NOMO-1 (cell line): ENCODE results near the gene CYP4F22.
A peak's percentile ranks its signal among the peaks of the same experiment; 100 is the strongest.
"Not testable (repeated sequence)": the region's sequence is repeated elsewhere in the genome, so short reads cannot be mapped to it uniquely, and the experiment has no call there.

ENCODE experiments used
- DNase-seq, 2 experiments: peaks; one replicate each; lab custom pipeline; 2025; ENCODE audit not compliant: unreplicated experiment in 2 of 2; lab: John Stamatoyannopoulos, UW

CYP4F22 gene

DNA sequence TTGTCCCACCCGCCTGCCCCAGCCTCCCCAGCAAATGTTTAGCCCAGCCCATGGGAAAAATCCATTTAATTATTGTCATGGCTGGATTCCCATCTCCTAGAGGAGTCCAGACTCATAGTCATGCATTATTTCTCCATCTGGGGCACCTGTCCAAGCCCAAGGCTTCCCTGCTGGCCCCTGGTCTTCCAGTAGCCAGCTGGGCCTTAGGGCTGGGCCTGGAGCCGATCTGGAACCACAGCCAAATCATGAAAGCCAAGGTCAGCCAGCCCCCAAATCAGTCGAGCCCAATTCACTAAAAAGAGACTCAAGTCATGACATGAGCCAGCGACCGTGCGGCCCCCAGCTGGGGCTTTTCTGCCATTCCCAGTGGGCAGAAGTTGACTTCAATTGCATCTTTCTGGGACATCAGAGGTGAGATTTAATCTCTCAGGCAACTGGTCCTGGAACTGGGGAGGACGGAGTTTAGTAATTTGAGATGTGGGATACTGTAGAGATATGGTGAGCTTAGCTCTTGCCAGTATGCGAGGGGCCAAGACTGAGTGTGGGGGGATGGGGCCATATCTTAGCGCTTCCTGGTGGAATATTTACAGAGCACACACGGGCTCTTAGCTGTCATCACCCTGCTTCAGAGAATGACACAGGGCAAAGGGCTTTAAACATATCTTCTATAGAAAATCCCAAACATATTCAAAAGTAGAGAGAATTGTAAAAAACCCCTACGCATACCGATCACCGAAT is 19.7 kb upstream of the CYP4F22 start:
- no peak for DNase-seq

DNA sequence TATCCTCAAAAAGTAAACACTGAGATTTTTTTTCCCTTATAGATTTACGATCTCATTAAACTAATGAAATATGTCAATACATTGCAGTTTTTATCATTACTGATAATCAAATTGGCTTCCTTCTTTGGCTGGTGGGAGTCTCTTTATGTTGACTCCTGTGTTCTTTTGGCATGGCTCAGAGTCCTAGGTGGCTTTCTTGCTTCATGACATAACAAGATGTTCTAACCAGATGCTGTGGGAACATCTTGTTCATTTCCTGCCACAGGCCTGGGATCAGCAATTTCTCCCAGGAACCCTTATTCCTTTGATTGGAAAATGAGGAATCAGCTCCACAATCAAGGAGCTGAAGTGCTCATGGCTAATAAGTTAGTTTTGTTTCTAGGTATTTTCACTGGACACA is 13.2 kb upstream of the CYP4F22 start:
- no peak for DNase-seq

DNA sequence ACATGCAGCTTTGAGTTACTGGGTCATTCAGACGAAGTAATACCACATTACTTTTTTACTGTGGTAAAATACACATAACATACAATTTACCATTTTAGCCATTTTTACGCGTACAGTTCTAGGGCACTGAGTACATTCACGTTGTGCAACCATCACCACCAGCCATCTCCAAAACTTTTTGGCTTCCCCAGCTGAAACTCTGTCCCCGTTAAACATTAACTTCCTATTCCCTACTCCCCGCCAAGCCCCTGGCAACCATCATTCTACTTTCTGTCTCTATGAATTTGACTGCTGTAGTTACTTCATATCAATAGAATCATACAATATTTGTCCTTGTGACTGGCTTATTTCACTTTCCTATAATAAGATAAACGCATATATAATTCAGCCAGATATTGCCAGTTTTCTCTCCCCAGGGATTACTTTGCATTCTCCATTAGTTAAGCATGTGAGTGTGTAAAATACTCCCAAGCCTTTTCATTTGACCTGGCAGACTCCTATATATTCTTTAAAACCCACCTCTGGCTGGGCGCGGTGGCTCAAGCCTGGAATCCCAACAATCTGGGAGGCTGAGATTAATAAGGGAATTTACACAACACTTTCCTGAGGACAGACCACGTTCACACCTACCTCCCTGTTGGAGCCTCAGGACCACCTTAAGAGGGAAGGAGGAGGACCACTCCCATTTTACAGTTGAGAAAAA is 10.0 kb upstream of the CYP4F22 start:
- DNase-seq, result no peak

DNA sequence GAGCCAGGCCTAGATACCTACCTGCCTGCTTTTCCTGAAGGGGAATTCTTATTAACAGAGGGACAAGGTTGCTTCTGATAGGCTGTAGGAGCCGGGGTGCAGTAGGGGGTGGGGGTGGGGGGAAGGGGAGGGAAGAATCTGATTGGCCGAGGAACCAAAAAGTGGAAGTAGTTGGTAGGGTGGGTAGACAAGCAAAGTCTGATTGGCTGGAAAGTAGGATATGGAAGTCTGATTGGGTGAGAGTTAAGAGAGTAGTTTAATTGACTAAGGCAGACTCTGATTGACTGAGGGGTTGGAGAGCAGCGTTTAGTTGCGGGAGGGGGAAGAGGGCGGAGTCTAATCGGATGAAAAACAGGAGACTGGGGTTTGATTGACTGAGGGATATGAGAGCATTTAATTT is 9.4 kb upstream of the CYP4F22 start:
- DNase-seq, result no peak

DNA sequence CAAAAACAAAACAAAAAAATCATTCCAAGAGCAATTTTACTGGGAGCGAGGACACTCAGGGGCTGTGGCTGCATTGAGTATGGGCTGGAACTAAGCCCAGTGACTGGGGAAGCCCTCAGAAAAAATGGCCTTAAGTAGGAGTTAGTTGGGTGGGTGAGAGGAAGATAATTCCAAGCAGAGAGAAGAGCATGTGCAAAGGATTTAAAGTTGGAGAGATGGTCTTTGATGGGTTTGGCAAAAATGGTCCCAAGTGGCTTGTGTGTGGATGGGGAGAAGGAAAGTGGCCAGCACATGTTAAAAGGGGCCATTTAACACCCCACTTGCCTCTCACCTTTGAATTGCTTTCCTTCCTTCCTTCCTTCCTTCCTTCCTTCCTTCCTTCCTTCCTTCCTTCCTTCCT is 6.7 kb upstream of the CYP4F22 start:
- DNase-seq, result no peak

DNA sequence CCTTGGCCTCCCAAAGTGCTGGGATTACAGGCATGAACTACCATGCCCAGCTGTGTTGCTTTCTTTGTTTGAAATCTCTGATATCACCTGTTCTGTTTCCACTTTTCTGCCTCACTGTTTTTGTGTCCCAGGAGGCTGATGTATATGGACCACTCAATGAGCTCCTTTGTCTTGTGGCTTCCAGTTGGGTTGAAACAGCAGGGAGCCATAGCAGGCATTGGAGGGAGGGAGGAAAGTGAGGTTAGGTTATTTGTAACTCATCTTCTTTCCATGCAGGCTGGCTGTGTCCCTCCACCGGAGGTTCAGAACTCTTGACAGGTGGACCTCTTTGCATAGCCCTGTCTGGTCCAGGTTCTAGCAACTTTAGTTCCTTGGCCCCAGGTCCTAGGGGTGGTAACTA is 6.1 kb upstream of the CYP4F22 start:
- DNase-seq, result no peak

DNA sequence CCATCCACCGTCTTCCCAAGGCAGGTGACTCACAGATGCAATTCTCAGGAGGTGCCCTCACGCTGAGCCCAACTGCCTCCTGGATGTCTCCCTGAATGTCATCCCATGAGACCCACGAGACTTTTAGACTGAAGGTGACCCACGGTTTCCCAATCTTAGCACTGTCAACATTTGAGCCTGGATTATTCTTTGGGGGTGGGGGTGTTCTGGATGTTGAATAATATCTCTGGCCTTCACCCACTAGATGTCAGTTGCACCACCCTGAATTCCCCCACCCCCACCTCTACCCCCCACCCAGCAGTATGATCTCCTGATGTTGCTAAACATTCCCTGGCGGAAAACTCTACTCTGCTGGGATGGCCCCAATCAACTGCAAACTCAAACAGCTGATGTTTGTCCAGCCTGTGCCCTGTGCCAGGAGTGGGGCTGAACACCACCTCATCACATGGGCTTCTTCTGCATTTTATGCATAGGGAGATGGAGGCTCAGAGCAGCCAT is 2.2 kb upstream of the CYP4F22 start:
- no peak for DNase-seq

DNA sequence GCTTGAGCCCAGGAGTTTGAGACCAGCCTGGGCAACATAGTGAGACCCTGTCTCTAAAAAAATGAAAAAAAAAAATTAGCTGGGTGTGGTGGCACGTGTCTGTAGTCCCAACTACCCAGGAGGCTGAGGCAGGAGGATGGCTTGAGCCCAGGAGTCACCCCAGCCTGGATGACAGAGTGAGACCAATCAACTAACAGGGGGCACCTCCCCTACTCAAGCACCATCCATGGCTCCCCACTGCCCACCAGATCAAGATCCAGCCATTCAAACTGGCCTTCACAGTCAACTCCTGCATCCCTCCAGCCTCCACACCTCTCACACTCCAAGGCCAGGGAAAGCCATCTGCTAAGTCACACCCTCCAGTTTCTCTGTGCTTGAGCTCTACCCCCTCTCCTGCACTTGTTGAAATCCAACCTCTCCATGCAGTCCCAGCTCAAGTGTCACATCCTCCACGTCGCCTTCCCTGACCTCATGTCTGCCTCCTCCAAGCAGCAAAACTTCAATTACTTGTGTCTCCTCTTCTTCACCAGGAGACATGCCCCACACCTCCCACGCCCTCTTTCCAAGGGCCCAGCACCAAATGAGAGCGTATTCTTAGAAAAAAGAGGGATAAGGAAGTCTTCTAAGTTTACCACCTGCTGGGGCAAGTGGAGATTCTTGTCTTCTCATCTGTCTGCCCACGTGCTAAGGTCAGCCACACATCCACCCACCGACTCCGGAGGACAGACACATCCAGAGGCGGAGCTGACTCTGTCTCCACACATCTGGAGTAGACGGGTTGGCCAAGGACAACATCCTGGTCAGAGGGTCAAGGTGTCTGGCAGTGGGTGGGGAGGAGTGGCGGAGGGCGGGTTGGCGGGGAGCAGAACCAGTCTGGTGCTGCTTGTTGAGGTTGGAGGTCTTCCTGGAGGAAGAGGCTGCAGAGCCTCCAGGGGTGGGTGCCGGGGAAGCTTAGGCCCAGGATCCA is 974 bp upstream of the CYP4F22 start:
- no peak for DNase-seq

DNA sequence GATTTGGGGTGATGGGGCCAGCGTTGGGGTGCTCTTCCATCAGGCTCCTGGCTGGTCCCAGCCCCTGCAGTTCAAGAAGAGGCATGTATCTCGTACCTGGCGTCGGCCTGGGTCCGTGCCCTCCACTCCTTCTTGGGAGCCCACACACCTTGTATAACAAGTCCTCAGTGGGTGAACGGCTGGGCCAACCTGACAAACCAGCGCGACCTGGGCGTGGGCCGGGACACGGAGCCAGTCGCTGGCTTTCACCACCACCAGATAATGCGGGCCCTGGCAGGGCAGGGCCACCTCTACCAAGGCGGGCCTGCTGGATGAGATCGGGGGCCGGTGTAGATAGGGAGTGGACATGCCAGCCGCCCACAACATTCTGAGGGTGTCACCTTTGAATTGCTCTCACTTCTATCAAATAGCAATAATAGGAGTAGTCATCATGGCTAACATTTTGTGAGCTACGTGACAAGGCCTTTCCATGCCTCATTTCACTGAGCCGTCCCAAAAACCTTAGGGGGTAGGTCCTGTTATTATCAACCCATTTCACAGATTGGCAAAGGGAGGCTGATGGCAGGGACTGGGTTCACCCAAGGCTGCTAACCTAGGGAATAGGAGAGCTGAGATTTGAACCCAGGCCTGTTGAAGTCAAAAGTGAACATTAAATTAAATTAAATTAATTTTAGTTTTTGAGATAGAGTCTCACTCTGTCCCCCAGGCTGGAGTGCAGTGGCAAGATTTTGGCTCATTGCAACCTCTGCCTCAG is 3.5 kb downstream of the CYP4F22 start:
- no peak for DNase-seq

DNA sequence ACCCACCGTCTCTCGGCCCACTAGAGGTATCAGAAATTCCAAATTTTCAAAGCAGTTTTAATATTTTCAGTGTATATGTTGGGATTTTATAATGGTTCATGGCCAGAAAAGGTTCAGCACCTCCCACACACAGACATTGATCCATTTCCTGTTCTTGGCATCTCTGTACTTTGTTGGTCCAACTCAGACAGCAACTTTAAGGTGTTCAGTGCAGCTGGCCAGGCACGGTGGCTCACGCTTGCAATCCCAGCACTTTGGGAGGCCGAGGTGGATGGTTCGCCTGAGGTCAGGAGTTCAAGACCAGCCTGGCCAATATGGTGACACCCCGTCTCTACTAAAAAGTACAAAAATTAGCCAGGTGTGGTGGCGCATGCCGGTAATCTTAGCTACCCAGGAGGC is 6.9 kb downstream of the CYP4F22 start:
- DNase-seq, result not testable (repeated sequence)

DNA sequence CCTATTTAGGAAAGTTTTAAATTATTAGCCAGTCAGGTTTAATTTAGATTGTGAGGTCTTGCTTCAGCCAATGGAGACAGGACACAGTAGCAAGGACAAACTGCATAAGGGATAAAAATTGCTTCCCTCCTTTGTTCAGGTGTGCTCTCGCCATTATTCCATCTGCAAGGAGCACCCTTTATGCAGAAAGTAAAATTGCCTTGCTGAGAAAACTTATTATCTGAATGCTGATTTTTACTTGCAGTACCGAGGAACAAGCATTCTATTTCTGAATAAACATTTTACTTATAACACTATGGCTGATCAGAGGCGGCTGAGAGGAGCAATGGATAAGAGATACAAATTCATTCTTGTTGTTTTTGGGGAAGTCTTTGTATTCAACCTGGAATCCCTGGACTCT is 8.0 kb downstream of the CYP4F22 start:
- no peak for DNase-seq

DNA sequence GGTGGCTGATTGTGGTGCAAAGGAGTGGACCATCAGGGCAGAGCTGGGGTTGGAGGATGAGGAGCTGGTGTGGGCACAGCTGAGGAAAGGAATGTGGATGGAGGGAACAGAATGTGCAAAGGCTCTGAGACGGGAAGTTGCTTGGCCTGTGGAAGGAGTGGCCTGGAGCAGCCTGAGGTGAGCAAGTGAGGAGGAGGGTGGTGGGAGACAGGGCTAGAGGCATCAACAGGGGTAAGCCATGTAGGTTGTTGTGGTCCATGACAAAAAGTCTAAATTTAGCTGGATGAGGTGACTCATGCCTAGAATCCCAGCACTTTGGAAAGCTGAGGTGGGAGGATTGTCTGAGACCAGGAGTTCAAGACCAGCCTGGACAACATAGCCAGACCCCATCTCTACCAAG is 9.5 kb downstream of the CYP4F22 start:
- DNase-seq, result no peak

DNA sequence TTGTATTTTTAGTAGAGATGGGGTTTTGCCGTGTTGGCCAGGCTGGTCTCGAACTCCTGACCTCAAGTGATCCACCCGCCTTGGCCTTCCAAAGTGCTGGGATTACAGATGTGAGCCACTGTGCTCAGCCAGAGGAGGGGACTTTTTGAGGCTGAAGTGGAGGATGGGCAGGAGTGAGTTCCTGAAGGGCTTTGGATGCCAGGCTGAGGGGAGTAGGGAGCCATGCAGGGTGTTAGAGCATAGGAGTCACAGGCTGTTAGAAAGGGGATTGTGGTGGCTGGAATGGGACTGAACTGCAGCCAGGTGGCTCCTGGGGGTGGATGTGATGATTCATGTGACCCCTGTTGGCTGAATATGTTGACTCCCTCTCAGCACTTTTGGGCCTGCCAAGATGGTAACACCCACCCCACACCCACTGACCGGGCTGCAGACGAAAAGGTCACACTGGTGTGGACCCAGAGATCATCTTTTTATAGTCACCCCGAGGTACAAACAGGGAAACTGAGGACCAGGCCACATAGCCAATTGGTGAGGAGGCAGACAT is 11.2 kb downstream of the CYP4F22 start:
- no peak for DNase-seq

DNA sequence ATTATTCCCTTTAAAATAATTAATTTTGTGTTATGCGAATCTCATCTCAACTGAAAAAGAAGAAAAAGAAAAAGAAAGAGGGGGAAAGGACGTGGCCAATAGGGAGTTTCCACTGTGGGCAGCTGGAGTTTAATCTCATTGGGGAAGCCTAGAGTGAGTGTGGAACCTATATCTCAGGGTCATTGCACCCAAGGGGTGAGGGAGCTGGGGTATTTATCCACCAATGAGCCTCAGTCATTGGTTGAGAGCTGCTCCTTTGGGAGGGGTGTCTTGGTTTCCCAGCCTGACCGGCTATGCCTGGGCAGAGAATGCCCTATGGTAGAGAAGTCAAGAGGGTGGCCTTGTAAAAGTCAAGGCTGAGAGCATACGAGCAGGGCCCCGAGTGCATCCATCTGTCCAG is 16.5 kb downstream of the CYP4F22 start:
- DNase-seq, result no peak

DNA sequence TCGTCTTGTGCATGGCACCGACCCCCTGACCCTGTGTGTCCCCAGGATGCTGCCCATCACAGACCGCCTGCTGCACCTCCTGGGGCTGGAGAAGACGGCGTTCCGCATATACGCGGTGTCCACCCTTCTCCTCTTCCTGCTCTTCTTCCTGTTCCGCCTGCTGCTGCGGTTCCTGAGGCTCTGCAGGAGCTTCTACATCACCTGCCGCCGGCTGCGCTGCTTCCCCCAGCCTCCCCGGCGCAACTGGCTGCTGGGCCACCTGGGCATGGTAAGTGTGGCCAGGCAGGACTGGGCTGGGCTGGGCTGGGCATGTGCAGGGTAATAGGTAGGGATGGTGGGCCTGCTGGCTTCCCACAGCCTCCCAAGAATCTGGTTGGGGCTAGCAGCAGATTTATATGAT is 17.0 kb downstream of the CYP4F22 start:
- DNase-seq, result no peak

DNA sequence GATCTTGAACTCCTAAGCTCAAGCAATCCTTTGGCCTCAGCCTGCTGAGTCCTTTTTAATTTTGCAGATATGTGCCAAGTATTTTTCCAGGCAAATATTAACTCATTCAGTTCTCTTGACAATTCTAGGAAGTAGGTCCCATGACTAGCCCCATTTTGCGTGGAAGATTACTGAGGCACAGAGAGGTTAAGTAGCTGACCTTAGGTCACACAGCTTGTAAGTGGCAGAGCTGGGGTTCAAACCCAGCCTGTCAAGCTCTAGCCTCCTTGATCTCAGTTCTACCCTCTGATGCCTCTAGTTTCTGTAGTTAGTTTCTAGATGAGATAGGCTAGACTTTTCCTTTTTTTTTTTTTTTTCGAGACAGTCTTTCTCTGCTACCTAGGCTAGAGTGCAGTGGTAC is 18.1 kb downstream of the CYP4F22 start:
- no peak for DNase-seq

DNA sequence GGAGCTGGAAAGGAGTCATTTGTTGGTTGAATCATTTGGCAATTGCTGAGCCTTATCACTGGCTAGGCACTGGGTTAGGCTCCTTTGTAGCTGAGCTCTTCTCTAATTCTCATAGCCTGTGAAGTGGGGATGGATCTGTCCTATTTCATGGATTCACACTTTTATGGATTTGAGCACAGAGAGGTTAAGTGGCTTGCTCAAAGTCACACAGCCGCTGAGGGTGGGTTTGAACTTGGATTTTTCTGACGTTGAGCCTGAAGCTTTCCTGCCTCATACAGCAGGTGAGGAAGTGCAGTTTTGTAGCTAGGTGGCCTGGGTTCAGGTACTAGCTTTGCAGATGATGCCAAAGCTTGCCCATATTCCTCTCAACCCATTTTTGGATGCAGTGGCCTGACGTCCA is 19.4 kb downstream of the CYP4F22 start:
- DNase-seq, result no peak

DNA sequence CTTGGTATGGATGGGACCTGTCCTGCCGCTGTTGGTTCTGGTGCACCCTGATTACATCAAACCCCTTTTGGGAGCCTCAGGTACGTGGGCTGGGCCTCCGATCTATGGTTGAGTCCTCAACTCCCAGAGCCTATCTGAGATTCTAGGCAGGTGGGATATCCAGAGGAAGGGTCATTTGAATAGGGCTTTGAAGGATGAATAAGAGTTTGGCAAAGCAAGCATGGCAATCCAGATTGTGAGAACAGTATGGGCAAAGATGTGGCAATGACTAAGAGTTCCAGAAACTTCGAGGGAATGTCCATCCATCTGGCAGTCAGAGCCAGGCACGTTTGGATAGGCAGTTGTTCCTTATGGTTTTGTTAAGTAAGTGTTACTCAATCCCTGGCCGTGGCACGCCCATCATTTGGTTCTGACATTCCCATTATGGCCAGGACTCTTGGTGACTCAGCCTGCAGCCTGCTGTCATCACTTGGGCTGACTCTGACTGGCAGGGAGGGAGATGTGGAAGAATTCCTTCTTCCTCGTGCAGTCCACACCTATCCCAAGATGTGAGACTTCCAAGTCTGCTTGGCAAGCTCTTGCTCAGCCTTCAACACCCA is 21.5 kb downstream of the CYP4F22 start:
- DNase-seq, result no peak

DNA sequence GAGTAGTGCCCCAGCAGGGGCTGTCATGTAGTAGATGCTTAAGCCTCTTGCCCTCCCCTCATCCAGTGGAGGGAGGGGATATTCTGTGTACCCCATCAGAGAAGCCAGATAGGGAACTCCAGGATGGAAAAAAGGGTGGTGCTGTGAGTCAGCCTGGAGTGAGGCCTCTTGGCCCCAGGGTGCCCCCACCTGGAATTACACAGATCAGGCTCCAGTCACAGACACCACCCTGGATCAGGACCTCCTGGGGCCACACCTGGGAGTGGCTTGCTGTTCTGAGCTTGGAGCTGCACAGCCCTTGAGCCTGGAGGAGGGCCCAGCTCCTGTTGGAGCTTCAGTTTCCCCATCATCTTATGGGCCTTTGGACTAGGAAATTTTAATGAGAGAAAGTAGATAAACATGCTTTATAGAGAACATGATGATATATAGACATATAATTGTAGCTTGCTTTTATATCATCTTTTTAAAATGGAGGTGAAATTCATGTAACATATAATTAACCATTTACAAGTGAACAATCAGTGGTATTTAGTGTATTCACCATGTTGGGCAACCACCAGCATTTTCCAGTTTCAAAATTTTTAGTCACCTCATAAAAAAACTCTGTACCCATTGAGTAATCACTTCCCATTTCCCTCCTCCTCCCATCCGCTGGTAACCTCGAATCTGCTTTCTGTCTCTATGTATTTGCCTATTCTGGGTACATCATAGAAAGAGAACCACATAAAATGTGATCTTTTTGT is 24.6 kb downstream of the CYP4F22 start:
- DNase-seq, result peak; percentile 79 to 90
